Activated effector memory CD4-positive, alpha-beta T cell treated with Interleukin-2 at 50 U/mL for 16 hours (primary cell): Measurements from ENCODE around the gene TADA3.

Experiments used
- DNase-seq: peaks from one replicate; pipeline ENCODE4 v3.0.0-alpha.2; 2020

The TADA3 gene

DNA sequence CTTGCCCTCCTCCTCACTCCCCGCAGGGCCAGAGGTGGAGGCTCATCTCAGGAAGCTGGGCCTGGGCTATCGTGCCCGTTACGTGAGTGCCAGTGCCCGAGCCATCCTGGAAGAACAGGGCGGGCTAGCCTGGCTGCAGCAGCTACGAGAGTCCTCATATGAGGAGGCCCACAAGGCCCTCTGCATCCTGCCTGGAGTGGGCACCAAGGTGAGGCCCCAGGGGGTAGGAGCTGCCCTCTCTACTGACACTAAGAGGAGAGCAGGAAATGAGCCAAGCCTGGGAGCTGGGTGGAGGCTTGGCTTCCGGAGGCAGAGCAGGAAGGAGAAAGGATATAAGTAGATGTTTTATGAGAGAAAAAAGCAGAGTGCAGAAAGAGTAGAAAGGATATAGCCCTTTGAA, 37.6 kb downstream of the TADA3 start:
- DNase-seq = no peak

DNA sequence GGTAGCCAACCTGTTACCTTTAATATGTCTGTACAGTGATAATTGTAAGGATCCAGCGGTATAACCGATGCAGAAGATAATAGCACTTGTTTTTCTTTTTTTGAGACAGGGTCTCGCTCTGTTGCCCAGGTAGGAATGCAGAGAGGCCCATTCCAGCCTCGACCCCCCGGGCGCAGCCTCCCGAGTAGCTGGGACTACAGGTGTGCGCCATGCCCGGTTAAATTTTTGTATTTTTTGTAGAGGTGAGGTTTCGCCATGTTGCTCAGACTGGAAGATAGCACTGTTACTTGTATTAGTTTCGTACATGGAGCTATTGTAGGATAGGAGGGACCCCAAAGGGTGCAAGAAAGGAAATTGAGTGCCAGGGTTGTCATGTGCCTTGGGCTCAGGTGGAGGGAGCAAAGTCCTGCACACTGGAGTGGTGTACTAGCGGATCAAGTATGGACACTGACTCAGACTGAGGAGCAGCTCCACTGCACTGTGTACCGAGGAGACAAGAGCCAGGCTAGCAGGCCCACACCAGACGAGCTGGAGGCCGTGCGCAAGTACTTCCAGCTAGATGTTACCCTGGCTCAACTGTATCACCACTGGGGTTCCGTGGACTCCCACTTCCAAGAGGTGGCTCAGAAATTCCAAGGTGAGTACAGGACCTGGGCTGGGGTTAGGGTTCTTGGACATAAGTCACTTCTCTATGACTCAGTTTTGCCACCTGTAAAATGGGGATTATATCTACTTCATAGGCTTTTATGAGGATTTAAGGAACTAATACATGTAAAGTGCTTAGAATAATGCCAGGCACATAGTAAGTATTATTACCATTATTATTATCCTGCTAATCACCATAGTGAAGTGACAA, 41.5 kb downstream of the TADA3 start:
- no peak for DNase-seq

DNA sequence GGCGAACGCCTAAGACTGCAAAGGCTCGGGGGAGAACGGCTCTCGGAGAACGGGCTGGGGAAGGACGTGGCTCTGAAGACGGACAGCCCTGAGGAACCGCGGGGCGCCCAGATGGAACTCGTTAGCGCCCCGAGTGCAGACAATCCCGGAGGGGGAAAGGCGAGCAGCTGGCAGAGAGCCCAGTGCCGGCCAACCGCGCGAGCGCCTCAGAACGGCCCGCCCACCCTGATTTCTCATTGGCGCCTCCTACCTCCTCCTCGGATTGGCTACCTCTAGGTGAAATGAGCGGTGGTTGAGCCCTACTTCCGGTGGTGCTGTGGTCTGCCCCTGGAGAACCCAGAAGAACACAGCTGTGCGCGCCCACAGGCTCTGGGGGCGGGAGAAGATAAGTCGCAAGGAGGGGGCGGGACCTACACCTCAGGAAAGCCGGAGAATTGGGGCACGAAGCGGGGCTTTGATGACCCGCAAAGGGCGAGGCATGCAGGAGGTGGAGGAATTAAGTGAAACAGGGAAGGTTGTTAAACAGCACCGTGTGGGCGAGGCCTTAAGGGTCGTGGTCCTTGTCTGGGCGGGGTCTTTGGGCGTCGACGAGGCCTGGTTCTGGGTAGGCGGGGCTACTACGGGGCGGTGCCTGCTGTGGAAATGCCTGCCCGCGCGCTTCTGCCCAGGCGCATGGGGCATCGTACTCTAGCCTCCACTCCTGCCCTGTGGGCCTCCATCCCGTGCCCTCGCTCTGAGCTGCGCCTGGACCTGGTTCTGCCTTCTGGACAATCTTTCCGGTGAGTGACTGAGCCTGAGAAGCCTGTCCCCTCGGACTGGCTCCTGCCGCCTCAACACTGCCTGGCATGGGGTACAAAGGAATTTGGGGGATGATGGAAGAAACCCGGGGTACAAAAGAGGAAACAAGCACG, 42.4 kb downstream of the TADA3 start, which contains the start of gene OGG1:
OGG1 (plus strand) TSS at position 308 of the 911 bp plus-strand sequence; CDS start at position 643, 335 bp downstream.
- peak; percentile 92 for DNase-seq

DNA sequence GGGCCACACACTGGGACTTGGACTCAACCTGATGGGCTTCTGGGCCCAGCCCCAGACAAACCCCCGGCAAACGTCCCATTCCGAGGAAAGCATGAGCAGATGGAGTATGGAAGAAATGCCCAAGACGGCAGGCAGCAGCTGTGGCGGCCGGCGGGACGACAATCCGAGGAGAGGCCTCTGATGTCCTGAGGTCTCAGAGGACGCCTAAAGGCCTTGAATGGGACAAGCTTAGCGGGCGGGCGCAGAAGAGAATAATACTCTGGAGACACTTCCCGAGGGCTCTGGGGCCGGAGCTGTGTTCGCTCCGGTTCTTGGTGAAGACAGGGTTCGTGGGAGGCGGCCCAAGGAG, 43.0 kb downstream of the TADA3 start:
- no peak for DNase-seq

DNA sequence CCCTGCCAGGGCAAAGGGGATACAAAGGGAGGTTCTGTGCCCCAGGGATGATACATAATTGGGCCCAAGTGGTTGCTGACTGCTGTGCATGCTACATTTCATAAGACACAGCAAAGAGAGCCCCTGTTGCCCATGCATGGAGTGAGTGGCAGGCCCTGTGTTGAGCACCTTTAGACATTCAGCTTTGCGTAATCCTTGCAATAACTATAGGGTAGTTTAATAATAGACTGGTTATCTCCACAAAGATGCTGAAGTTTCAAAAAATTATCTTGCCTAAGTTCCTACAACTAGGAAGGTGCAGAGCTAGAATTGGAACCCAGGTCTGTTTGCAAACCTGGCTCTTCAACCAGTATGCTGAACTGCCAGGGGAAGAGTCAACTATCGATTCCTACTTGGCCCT, 44.2 kb downstream of the TADA3 start:
- DNase-seq = no peak

DNA sequence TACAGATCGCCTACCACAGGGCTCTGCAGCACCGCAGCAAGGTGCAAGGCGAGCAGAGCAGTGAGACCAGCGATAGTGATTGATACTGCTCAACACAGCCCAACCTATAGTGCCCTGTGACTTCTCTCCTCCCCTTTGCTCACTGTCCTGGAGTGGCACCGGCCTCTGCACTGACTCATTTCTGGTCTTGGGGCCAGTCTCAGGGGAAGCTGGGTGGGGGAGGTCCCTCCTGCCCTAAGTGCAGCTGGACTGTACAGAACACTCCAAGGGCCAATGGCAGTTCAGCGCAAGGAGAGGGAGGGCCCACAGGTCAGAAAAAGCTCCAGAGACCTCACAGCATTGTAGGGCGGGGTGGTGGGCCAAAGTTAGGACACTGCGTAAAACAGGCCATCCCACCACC, 45.0 kb downstream of the TADA3 start:
- DNase-seq = no peak

DNA sequence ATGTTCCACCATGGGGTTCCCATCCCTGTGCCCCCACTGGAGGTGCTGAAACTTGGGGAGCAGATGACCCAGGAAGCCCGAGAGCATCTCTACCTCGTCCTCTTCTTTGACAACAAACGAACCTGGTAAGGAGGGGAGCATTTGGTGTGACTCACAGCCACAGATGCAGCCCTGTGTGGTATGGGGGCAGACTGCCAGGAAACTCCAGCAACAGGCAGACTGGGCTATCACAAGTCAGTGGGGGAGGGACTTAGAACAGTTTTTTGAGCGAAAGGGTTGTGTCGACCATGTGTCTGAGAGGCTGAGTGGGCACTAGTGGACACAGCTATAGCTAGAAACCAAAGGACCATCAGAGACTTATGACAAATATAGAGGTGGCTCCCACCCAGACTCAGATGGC, 45.9 kb downstream of the TADA3 start:
- no peak for DNase-seq

DNA sequence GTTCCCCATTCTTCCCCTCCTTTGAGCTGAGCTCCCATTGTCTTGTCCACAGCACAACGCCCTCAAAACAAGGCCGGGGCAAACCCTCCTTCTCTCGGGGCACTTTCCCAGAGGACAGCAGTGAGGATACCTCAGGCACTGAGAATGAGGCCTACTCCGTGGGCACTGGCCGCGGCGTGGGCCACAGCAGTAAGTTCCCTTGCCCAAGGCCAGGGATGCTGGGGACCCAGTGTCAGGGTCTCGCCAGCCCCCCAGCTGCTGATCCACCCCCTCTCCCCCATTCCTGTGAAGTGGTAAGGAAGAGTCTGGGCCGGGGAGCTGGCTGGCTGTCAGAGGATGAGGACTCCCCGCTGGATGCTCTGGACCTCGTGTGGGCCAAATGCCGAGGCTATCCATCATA, 46.8 kb downstream of the TADA3 start:
- no peak for DNase-seq

DNA sequence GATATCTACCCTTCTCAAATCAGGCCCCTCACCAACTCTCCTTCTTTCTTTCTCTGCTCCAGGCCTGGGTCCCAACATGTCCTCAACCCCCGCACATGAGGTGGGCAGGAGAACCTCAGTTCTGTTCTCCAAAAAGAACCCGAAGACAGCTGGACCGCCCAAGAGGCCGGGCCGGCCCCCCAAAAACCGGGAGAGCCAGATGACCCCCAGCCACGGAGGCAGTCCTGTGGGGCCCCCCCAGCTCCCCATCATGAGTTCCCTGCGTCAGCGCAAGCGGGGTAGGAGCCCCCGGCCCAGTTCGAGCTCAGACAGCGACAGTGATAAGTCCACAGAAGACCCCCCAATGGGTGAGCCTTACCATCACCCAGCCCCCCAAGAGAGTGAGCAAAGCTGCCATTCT, 48.1 kb downstream of the TADA3 start:
- no peak for DNase-seq

DNA sequence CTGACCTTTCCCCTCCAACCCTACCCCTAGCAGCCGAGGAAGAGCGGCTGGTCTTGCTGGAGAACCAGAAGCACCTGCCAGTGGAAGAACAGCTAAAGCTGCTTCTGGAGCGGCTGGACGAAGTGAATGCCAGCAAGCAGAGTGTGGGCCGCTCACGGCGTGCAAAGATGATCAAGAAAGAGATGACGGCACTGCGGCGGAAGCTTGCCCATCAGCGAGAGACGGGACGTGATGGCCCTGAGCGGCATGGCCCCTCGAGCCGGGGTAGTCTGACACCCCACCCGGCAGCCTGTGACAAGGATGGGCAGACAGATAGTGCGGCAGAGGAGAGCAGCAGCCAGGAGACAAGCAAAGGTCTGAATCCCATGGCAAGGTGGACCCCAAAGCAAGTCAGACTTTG, 48.7 kb downstream of the TADA3 start:
- no peak for DNase-seq

DNA sequence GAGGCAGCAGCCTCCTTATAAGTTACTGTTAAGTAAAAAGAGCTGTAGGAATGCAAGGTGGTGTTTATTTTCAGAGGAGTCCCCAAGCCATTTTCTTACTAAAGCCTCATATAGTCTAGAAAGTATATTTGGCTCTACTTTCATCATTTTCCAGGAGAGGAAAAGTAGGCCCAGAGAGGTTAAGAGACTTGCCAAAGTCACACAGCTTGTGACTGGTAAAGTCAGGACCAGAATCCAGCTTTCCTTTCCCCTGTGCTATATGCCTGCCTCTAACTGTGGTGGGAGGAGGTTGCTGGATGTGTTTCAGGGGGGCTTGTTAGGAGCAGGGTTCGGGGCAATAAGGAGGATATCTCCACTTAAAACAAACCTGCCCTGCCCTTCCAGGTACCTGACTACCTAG, 49.7 kb downstream of the TADA3 start:
- DNase-seq = no peak

DNA sequence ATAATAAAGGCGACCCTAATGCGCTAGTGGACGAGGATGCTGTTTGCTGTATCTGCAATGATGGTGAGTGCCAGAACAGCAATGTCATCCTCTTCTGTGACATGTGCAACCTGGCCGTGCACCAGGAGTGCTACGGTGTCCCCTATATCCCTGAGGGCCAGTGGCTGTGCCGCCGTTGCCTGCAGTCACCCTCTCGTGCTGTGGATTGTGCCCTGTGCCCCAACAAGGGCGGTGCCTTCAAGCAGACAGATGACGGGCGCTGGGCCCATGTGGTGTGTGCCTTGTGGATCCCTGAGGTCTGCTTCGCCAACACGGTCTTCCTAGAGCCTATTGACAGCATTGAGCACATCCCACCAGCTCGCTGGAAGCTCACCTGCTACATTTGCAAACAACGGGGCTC, 53.1 kb downstream of the TADA3 start:
- no peak for DNase-seq

DNA sequence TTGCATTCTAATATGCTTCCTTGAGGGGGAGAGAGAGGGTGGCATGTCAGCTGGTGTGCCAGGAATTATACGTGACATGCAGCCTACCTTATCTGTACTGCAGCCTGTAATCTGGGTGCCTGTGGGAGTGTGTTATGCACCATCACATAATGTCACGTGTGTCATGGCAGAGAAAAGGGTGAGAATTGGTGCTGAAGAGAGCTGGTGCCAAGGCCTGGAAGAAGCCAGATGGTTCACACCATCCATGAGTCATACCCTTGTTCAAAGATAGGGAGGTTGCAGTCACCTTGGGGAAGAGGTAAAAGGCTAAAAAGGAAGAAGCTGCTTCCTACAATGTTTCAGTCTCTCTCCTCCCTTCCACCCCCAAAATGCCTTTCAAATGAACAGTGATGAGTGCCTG, 55.4 kb downstream of the TADA3 start:
- DNase-seq = no peak

DNA sequence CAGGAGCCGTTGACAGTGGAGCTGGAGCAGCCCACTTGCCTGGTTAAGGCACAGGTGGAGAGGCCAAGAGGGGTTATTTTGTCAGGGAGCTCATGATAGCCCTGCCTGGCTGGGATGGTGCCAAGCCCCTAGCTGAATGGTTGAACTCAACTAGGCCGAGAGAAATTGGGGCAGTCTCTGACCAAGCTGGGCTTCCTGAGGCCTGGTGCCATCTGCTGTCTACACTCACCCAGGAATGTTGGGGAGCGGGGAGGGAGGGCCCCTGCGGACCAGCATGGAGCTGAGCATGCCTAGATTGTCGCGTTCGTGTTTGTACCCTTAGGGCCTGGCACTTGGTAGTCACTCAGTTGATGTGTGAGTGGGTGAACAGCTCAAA, 59.5 kb downstream of the TADA3 start:
- DNase-seq = no peak

DNA sequence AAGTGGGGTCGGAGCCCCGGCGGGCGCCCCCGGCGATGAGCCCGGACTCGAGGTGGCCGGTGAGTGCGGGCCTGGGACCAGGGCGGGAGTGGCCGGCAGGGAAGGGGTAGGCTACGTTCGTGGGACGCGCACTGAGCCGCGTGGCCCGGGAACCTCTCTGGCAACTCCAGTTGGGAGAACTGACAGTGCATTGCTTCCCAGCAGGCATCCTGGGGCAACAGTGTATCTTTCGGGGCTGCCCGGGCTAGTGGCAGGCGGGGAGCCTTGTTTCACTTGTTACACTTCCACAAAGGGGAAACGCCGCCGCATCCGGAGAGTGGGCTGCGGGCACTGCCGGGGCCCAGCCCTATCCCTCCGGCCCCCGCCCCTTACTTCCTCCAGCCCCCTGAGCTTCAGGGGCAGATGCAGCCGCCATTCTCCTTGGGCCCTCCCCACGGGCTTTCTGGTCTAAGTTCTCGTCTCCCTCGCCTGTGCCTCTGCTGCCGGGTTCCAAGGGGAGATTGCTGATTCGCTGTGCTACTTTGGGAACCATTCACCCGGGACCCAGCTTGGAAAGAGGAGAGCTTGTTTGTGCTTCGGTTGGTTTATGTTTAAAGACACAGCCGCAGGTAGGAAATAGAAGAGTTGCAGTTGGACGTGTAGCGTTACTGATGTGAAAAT, 60.1 kb downstream of the TADA3 start:
- DNase-seq = peak; percentile 32

DNA sequence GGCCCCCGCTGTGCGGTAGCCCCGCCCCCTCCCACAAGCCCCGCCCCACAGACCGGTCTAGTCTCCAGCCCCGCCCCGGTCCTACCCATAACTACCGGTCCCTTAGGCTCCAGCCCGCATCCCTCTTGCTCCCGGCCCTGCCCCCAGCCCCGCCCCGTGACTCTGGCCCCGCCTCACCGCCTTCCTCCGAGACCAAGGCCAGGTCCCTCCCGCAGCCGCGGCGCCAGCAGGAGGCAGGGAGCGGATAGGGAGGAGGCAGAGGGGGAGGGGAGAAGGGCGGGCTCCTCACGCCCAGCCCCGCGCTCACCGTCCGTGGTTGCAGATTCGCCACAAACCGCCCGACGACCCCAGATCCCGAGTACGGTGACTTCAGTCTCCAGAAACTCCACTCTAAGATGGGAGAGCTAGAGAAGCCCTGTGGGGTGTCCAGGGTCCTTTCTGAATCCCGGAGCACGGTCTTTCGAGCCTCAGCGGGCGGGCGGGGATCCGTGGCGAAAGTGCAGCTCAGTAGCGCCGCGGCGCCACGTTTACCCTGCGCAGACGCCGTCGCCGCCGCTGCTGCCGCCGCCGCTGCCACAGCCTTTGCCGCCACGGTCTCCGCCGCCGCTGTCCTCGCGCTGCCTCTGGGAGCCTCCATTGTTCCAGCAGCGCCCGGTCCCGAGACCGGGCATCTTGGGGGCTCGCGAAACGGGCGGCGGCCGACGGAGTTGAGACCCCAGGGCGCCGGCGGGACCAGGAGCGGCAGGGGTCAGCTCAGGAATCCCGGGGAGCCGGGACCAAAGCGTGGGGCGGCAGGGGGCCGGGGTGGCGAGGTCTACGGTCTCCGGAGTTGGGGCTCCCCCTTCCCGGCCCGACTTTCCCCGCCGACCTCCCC, 60.8 kb downstream of the TADA3 start, which contains the start of gene BRPF1:
BRPF1 (plus strand) TSS at position 530 of the 874 bp plus-strand sequence. CDS start 2,406 bp downstream, outside the sequence.
- peak; percentile 100 for DNase-seq

DNA sequence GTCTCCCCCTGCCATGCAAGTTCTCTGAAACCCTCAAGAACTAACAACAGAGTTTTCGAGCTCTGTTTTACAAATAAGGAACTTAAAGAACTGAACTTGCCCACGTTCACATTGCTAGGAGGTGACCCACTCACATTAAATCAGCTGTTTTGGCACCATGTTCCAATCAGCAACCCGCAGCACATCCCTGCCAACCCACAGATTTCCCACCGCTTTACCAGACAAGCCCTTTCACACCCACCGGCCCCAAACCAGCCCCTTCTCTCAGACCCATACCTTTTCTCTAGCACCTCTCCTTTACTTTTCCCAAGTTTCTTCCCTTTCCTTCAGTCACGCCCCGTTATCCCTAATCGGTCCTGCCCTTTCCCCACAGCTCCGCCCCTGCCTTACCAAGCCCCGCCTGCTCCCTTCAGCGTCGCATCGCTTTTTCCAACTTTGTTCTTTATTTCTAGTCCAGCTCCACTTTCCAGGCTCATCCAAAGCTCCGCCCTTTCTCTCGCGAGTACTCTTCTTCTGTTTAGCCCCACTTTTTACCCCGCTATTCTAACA, 61.5 kb downstream of the TADA3 start:
- no peak for DNase-seq
